Fibroblast of skin of left biceps (primary cell): ENCODE measurements around the gene RPL7L1.

Experiments
- DNase-seq, 2 experiments: peaks; one replicate each; pipeline ENCODE4 v3.0.0-alpha.2; 2013; ENCODE audit warnings: low read depth in 2 of 2

The RPL7L1 gene

GRCh38 chr6:42932412-42932811 is 53.0 kb downstream of the RPL7L1 start:
- DNase-seq, result no peak

GRCh38 chr6:42933205-42933604 is 53.8 kb downstream of the RPL7L1 start:
- no peak for DNase-seq

GRCh38 chr6:42935322-42935721 is 55.9 kb downstream of the RPL7L1 start:
- no peak for DNase-seq

GRCh38 chr6:42936398-42936797 is 57.0 kb downstream of the RPL7L1 start:
- no peak for DNase-seq

- DNase-seq, result no peak
Observed at GRCh38 chr6:42937548-42938427, 58.4 kb downstream of the RPL7L1 start.

GRCh38 chr6:42938428-42938796 is 59.0 kb downstream of the RPL7L1 start:
- no peak for DNase-seq

GRCh38 chr6:42938987-42939809 is 59.8 kb downstream of the RPL7L1 start:
- no peak for DNase-seq
